ENCODE results near the gene RHBG.
"Not testable (repeated sequence)": the region's sequence is repeated elsewhere in the genome, so short reads cannot be mapped to it uniquely, and the experiment has no call there.

The RHBG gene, protein sequence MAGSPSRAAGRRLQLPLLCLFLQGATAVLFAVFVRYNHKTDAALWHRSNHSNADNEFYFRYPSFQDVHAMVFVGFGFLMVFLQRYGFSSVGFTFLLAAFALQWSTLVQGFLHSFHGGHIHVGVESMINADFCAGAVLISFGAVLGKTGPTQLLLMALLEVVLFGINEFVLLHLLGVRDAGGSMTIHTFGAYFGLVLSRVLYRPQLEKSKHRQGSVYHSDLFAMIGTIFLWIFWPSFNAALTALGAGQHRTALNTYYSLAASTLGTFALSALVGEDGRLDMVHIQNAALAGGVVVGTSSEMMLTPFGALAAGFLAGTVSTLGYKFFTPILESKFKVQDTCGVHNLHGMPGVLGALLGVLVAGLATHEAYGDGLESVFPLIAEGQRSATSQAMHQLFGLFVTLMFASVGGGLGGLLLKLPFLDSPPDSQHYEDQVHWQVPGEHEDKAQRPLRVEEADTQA

DNA sequence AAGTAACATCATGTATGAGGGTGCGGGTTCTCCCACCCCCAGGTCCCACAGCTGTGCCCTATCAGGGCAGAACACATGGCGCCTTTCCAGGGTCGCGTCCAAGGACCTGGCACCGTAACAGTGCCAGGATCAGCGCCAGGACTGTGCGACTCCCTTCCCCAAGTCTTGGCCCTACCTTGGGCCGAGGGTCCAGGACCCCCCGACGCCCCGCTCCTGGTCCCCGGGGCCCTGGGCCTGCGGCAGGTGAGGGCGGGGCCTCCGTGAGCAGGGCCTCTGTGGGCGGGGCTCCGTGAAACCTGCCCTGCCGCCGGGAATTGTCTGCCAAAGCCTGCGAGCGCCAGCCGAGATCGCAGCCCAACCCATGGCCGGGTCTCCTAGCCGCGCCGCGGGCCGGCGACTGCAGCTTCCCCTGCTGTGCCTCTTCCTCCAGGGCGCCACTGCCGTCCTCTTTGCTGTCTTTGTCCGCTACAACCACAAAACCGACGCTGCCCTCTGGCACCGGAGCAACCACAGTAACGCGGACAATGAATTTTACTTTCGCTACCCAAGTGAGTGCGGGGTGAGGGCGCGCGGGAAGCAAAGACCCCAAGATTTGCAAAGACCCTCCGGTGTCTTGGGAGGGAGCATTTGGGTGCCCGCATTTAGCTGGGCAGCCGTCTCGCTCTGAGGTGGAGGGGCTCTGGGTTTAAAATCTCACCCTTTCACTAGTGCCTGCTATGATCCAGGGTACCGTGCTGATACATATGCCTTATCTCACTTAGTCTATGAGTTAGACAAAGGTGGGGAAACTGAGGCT lies at the start of gene RHBG:
TSS of gene RHBG (plus strand) at position 323 of the 796 bp plus-strand sequence. CDS start at position 362, 39 bp downstream.
- DNase-seq, result peak; percentile 8 to 28

DNA sequence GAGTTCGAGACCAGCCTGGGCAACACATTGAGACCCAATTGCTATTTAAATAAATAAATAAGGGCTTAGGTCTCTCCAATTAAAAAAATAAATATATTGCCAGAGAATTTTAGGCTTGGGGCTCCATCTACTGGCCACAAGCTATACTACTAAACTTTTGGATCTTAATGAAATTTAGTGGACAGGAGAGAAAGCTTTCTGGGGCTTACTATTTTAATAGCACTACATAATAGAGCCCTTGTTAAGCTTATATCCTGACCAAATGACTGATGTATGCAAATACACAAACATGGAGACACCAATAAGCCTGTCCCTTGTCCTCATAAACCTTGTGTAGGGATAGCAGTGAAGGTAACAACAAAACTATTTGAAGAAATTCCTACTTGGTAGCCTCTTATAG lies 49.3 kb upstream of the RHBG start:
- DNase-seq, result peak in 1 of 2 donors; percentile 50

DNA sequence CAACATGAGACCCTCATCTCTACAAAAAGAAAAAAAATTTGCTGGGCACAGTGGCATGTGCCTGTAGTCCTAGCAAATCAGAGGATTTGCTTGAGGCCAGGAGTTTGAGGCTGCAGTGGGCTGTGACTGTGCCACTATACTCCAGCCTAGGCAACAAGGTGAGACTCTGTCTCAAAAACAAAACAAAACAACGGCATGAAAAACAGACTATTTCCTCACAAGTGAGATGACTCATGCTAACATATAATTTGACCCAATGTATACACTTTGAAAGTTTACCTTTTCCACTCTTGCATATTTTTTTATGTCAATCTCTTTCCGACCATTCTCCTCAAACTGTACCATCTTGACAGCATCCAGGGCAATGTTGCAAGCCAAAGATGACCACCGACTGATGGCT lies 48.5 kb upstream of the RHBG start:
- no peak for DNase-seq

DNA sequence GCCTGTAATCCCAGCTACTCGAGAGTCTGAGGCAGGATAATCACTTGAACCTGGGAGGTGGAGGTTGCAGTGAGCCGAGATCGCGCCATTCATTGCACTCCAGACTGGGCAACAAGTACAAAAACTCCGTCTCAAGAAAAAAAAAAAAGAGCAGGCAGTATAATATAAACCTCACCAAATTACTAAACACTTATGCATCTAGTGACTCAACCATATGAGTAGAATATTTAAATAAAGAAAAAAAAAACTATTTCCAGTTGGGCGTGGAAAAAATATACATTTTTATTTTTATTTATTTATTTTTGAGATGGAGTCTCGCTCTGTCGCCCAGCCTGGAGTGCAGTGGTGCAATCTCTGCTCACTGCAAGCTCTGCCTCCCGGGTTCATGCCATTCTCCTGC lies 45.8 kb upstream of the RHBG start:
- not testable (repeated sequence) for DNase-seq

DNA sequence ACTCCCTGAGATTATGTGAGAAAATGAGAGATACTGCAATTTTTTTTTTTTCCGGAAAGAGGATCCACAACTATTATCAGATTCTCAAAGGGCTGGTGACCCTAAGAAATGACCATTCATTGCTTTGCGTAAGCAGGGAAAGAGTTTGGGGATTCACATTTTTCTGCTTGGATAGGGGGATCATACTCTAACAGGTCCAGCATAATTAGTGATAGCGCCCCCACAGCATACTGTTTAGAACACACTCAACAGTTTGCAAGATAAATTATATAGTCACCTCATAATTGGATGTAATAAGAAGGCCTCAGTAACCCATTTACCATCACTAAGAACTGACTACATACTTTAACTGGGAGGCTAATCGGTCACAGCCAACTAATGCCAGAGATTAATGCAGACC lies 32.8 kb upstream of the RHBG start:
- no peak for DNase-seq

DNA sequence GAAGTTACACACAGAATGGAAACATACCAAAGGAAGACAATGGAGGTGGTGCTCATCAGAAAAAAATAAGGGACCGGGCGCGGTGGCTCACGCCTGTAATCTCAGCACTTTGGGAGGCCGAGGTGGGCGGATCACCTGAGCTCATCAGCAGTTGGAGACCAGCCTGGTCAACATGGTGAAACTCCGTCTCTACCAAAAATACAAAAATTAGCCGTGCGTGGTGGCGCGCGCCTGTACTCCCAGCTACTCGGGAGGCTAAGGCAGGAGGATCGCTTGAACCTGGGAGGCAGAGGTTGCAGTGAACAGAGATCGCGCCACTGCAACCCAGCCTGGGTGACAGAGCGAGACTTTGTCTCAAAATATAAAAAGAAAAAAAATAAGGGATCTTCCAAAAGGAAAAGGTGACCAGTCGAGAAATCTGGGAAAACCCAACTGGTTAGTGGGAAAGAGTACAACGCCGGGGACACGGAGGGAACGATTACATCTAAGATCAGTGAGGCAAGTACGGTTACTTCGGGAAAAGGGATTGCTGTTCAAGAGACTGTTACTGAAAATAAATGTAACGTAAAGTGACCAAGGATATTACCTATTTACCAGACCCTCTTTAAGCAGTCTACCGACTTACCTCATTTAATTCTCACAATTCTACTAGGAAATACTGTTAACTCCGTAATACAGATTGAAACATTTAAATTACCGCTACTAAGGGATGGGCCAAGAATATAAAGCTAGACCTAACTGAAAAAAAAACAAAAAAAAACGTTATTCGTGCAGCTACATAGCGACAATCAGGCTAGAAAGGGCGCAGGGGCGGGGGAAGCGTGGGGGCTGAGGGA lies 31.7 kb upstream of the RHBG start:
- no peak for DNase-seq

DNA sequence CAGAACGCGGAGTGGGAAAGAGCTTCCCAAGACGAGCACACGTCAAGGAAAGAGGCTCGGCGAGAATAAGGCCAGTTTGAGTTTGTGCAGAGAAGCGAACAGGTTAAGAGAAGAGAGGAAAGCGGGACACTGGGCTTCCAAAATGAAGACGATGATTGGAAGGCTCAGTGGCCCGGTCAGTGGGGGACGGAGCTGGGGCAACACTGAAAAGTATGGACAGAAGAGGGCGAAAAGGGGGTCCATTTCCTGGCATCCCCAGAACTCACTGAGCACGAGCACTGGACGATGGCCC lies 31.2 kb upstream of the RHBG start:
- no peak for DNase-seq

DNA sequence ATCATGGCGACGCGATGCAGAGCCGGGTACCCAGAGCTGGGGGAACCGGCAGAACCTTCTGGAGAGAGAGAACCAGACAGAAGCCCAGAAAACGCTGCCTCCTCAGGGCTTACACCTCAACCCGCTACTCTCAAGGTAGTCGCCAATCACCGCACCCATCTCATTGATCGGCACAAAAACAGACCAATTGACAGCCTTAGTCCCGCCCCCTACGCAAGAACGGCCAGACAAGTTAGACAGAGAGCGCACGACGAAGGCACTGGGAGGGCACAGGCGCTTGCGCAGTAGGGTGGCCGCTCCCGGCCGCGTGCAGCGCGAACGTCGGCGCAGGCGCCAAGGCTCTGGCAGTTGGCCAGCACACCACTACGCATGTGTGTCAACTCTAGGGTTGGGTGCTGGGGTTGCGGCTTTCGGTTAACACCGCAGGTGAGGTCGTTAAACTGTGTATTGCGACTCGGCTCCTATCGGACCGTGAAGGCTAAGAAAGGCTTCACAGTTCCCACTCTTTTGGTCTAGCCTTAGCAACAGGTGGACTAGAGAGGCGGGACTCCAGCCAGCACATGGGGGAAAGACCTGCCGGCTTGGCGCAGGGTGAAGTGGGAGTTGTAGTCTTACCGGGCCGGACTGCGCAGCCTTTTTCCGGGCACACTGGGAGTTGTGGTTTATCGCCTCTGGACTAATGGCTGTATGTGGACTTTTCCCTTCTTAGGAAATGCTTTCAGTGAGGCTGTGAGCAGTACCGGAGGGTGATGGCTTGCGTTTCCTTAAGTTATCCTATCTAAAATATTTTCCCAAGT lies 30.6 kb upstream of the RHBG start, which contains the start of the genes CCT3 and TSACC:
TSS of gene CCT3 (minus strand) at position 113 of the 797 bp plus-strand sequence. CDS start at position 5, 108 bp downstream.
TSS of gene TSACC (plus strand) at position 347 of the 797 bp plus-strand sequence. CDS start 1,232 bp downstream, outside the sequence.
- DNase-seq, result peak; percentile 100

DNA sequence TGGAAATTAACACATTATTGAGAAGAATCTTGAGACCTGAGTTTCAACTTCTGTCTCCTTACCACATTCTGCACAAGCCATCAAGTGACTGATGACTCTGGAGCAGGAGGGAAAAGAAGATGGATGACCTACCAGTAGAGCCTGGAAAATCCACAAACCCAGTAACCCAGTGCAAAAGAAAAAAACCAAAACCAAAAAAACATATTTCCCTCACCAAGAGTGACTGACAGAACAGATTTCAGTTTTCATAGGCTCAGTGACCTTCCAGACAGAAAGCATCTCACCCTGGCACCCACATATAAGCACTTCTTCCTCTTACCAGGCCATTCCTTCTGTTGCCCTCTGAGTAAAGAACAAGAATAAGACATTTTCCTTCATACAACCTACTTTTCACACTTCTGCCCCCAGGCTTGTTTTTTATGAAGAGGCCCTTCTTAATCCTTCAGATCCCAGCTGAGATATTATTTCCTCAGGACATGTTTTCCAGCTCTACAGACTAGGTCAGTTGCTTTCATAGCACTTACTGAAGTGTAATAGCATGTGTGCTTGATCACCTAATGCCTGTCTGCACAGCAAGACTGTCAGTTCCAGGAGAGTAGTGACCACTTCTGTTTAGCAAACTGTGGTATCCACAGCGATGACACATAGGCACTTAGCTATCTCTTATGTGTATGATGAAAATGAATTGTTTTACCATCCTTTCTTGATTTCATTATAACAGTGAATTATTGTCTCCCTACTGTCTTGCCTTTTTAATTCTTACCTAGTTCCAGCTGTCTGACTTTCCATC lies 26.6 kb upstream of the RHBG start:
- no peak for DNase-seq

DNA sequence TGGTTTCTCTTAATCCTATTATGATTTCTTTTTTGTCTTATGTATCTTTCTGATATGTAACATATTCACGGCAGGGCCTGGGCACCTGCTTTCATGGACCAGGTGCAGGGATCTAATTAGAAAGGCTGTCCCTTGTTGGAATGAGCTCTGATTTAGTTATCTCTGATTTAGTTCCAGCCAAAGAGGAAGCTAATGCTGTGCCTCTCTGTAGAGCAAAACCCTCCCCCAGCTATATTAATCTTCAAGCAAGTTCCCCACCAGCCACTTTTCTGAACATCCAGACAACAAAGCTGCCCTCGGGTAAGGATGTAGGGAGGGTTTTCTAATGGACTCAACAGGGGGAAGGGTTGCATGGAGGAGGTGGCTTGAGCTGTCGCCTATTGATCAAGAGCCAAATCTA lies 24.6 kb upstream of the RHBG start:
- no peak for DNase-seq

DNA sequence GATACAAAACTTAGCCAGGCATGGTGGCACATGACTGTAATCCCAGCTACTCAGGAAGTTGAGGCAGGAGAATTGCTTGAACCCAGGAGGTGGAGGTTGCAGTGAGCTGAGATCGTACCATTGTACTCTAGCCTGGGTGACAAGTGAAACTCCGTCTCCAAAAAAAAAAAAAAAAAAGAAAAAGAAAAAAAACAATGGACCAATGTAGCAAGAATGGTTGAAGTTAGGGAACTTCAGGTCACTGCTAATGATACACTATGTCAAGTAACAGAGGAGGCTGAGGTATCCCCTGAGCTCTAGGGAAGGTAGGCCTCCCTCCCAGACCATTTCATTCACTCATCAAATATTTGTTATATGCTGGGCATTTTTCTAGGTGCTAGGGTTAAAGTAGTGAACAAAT lies 23.0 kb upstream of the RHBG start:
- DNase-seq, result not testable (repeated sequence)

DNA sequence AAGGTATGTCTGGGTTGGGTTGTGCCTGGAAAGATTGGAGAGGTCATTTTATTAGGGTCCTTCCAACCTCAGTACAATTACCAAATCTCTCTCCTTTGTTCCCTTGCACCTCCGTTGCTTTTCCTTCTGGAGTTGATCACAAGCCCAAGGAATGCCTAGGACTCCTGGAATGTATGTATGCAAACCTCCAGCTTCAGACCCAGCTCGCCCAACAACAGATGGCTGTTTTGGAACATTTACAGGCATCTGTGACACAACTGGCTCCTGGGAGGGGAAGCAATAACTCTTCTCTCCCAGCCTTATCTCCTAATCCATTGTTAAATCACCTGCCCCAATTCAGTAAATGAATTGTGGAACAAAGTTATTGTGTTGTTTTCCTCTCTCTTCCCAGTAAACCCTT lies 22.4 kb upstream of the RHBG start:
- DNase-seq, result no peak

DNA sequence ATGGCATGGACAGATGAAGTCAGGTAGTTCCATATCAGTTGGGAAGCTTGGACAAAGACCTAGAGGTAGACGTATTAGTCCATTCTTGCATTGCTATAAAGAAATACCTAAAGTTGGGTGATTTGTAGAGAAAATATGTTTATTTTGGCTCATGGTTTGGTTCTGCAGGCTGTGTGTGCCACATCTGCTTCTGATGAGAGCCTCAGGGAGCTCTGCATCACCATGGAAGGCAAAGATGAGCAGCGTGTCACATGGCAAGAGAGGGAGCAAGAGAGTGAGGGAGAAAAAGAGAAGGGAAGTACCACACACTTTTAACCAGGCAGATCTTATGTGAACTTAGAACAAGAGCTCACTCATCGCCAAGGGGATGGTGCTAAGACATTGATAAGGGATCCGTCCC lies 21.7 kb upstream of the RHBG start:
- DNase-seq, result no peak

DNA sequence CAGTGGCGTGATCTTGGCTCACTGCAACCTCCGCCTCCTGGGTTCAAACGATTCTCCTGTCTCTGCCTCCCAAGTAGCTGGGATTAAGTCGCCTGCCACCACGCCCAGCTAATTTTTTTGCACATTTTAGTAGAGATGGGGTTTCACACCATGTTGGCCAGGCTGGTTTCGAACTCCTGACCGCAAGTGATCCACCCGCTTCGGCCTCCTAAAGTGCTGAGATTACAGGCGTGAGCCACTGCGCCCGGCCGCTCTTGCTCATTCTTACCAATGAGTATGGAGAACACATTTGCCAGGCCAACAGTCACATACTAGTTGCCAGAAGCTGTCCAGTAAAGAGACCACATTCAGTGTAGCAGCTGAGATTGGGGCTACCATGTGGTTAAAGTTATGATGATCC lies 16.5 kb upstream of the RHBG start:
- not testable (repeated sequence) for DNase-seq

DNA sequence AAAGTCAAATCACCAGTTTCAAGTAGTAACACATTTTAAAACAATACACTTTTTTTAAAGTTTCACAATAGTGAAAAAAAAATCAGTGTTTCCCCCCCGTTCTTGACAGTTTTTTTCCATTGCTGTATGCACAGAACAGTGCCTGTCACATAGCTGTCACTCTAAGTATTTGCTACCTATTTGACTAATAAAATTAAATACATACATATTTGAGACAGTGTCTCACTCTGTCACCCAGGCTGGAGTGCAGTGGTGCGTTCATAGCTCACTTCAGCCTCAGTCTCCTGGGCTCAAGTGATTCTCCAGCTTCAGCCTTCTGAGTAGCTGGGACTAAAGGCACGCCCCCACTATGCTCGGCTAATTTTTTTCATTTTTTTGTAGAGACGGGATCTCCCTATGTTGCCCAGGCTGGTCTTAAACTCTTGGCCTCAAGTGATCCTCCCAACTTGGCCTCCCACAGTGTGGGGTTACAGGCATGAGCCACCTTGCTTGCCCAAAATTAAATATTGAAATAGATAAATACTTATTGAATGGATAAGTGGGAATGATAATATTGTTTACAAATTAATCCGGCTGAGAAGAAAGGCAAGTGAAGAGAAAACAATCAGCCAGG lies 12.6 kb upstream of the RHBG start:
- no peak for DNase-seq

DNA sequence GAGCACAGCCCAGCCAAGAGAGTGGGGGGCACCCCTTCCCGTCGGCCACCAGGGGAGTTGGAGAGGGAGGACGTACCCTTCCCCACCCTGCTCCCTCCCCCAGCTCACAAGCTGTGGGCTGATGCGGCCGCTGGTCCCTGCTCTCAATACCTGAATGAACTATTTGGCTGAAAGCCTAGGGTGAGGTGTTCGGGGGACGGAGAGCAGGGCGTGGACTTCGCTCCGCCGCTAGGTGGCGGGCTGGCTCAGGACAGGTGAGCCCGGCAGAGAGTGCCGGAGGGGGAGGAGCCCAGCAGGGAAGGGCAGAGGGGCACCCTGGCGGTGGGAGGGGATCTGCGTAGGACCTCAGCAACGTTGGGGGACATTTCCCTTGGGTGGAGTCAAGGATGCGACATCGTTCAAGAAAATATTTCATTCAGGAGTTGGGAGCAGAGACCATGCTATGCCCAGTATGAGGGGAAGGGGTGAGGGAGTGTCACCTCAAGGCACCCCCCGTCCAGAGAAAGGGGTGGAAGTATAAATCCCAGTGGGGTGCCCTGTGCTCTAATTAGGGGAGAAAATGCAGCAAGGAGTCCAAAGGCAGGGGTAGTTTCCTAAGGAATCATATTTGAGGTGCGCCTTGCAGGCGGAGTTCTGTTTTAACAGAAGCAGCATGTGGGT lies 12.0 kb upstream of the RHBG start:
- DNase-seq, result peak; percentile 74 to 78

DNA sequence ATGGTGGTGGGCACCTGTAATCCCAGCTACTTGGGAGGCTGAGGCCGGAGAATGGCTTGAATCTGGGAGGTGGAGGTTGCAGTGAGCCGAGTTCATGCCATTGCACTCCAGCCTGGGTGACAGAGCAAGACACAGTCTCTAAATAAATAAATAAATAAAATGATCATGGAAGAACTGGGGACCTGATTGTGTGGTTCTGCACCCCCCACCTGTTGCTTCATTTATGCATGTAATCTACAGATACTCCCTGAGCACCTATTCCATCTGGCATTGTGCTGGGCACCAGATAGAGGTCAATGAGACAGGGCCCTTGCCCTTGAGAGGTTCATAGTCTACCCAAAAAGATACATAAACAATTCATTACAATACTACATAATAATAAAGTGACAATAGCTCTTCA lies 11.0 kb upstream of the RHBG start:
- DNase-seq, result no peak

DNA sequence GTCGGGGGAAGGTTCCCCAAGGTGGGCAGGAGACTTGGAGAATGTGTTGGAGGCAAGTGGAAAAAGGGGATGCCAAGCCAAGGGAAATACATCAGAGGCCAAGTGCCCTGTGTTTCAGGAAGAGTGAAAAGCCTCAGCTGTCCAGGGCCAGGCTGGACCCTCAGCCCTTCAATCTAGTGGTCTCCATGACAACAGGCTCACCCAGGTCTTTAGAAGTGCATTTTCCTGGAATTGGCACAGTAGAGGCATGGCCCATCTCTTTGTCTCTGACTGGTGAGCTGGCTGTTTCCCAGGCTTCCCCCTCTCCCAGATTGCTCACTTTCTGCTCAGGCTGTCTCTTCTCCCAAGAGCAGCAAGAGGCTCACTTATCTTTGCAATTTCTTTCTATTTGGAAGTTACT lies 10.4 kb upstream of the RHBG start:
- no peak for DNase-seq

DNA sequence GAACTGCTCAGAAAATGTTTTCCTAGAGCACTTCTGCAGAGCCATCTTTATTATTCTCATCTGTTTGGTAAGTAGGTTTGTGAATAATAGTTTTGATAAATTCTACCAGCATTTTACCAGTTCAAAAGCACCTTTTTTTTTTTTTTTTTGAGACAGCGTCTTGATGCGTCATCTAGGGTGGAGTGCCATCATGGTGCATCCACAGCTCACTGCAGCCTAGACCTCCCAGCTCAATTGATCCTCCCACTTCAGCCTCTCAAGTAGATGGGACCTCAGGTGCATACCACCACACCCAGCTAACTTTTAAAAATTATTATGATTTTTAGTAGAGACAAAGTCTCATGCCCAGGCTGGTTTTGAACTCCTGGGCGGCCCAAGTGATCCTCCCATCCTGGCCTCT lies 9.8 kb upstream of the RHBG start:
- DNase-seq, result no peak

DNA sequence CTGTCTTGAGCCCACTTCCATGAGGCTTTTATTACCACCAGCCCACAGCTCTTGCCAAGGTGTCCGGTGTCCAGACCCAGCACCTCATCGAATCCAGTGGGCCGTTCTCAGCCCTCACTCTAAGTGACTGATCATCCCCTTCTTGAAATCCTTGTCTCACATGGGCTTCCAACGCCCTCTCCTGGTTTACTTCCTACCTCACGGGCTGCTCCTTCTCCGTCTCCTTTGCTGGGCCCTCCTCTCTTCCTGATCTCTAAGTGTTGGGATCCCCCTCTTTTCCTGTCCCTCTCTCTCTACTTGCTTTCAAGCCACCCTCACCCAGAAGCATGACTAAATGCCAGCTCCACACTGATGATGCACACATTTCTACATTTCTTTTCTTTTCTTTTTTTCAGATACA lies 9.0 kb upstream of the RHBG start:
- no peak for DNase-seq

Measured in CD4-positive, alpha-beta T cell treated with Interleukin-1 beta for 1 hour (primary cell).